HG03575 (cell line): Measurements from ENCODE around the gene HOXA5.

Experiments used
- ATAC-seq: cut with Tn5 transposase; IDR thresholded peaks from one replicate; pipeline ENCODE4 v1.9.1; 2021; ENCODE audit not compliant: unreplicated experiment, insufficient number of reproducible peaks, low FRiP score; ENCODE audit errors: extremely low read depth

HOXA5 gene

DNA sequence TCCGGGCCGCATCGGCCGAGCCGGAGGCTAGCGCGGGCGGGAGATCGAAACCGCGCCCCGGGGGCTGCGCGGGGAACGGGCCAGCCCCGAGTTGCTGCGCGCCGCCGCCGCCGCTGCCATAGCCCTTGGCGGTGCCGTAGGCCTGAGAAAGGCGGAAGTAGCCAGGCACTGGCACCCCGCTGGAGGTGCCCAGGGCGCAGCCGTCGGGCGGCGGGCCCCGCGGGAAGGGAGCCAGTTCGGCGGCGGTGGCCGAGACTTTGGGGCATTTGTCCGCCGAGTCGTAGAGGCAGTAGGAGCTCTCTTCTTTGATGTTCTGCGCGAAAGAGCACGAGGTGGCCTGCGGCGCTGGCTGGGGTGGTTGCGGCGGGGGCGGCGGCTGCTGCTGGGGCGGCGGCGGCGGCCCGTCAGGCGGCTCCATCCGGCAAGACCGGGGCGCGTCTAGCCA, 30.1 kb upstream of the HOXA5 start:
- no peak for ATAC-seq

DNA sequence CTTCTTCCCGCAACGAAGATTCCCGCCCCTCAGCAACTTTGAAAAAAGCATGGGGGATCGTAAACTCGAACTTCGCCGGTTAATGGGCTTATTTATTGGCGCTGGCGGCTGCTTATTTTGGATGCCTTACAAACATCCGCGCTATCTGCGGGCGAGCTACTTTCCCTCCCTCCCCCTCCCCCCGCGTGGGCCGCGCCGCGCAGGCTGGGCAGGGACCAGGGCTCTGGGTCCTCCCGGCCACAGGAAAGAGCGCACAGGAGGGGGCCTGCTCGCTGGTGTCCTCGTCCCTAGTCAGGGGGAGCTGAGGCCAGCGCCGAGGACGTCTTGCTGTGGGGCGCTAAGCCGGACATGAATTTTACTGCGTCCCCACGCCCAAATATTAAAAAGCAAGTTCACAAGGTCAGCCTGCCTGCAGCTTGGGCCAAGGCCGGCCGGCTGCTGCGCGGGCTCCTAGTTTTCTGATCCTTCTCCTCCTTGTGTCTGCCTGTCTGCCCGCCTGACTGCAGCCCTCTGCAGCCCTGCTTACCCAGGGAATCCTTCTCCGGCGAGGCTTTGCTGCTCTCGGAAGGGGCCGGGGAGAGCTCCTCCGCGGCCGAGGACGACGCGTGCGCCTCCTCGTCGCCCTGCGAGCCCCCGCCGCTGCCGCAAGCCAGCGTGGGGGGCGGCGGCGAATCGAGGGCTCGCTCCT, 29.5 kb upstream of the HOXA5 start:
- ATAC-seq = no peak

- ATAC-seq = no peak
These were observed 28.9 kb upstream of the HOXA5 start for GRCh38 chr7:27172315-27172774.

- no peak for ATAC-seq
These were observed 28.3 kb upstream of the HOXA5 start for GRCh38 chr7:27171637-27172314.

DNA sequence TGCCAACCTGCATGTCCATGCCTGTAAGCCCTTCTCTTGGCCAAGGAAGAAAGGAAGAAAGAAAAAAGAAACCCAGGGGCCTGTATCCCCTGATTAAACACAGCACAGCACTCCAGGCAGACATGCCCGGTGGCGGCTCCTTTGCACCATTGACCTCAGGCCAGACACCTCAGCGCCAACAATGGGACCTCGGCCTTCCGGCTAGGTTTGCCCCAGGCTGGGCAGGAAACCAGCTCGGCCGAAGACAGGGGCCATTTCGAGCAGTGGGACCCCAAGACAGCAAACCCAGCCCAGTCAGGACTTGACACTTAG, 27.8 kb upstream of the HOXA5 start:
- ATAC-seq = no peak

GRCh38 chr7:27170426-27171324, 27.2 kb upstream of the HOXA5 start:
- ATAC-seq = no peak

- ATAC-seq = no peak
These were observed 26.4 kb upstream of the HOXA5 start for GRCh38 chr7:27169658-27170425.

DNA sequence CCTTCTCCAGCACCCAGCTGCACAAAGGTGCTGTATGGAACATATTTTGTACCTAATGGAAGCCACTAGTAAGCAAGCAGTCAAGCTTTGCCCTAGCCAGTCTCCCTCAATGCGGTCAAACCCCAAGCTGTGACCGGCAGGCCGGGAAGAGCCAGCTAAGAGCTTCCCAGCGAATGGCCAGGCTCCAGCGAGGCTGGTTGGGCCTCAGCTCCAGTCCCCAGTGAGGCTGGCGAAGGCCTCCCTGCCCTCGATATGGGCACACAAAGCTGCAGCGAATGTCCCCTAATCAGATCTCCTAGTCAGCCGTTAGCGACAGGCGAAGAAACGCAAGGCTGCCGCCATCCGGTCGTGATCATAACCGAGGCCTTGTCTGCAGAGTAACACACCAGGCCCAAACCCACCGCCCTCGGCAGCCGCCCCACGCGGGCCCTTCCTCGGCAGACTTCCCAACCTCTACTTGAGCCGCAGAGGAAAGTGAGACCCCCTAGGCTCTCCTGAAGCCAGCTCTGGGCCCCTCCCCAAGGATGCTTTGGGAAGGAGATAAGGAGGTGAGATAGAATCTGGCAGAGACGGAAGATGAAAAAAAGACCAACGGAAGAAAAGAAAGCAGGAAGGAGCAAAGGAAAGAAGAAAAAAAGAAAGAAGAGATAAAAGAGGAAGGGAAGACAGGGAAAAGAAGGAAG, 24.9 kb upstream of the HOXA5 start:
- ATAC-seq = no peak

GRCh38 chr7:27167916-27168264, 24.4 kb upstream of the HOXA5 start:
- ATAC-seq = no peak

- no peak for ATAC-seq
These were observed 23.3 kb upstream of the HOXA5 start for GRCh38 chr7:27166531-27167505.

DNA sequence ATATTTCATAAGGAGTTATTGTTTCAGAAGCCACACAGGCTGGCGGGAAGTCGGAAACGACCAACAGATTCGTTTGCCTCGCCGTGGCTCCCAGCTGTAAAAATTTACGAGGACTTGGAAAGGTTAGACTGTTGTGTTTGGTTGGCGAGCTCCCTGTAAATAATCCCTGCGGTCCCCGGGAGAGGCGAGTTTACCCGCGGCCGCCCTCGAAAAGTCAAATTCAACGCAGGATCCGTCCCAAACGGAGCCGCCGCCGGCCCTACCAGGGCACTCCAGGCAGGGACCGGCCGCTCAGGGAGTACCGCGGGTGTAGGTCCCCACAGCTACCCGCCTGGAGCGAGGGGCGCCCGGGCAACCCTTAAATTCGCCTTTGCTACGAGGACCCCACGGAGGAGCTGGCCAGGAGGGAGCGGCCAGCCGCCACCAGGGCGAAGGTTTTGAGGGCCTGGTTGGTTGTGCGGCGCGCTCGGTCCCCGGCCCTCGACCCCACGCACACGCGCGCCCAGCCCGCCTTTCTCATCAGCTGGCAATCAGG, 22.6 kb upstream of the HOXA5 start:
- ATAC-seq = no peak

DNA sequence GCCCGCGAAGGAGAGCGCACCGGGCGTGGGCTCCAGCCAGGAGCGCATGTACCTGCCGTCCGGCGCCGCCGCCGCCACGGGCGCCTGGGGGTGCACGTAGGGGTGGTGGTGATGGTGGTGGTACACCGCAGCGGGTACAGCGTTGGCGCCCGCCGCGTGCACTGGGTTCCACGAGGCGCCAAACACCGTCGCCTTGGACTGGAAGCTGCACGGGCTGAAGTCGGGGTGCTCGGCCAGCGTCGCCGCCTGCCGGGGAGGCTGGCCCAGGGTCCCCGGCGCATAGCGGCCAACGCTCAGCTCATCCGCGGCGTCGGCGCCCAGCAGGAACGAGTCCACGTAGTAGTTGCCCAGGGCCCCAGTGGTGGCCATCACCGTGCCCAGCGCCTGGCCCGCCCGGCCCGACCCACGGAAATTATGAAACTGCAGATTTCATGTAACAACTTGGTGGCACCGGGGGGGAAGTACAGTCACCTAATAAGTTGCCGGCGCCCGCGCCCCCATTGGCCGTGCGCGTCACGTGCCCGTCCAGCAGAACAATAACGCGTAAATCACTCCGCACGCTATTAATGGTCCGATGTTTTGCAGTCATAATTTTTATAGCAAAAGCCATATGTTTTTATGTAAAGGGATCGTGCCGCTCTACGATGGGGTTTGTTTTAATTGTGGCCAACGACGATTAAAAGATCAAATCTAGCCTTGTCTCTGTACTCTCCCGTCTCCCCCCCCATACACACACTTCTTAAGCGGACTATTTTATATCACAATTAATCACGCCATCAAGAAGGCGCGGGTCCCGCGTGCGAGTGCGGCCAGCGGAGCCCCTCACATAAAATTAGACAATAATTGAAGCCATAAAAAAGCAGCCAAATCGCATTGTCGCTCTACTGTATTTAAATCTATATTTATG, 21.9 kb upstream of the HOXA5 start, which contains the start of gene HOXA9:
Gene HOXA9 (minus strand): TSS at position 449 of the 907 bp plus-strand sequence. CDS start 80 bp downstream, at position 369.
- ATAC-seq = no peak

GRCh38 chr7:27164367-27165088, 21.0 kb upstream of the HOXA5 start:
- no peak for ATAC-seq

DNA sequence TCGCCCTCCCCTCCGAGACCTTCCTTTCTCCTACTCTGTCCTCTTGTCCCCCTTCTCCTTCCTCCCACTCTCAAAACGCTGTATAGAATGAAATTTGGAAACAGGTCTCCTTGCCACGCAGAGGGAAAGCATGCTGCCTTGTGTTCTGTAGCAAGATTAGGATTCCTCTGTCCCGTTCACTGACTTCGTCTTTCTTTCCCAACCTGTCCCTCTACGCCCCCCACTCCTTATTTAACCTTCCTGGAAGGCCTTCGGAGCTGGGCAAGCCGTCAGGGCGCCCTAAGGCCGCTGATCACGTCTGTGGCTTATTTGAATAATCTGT, 20.5 kb upstream of the HOXA5 start:
- ATAC-seq = no peak

DNA sequence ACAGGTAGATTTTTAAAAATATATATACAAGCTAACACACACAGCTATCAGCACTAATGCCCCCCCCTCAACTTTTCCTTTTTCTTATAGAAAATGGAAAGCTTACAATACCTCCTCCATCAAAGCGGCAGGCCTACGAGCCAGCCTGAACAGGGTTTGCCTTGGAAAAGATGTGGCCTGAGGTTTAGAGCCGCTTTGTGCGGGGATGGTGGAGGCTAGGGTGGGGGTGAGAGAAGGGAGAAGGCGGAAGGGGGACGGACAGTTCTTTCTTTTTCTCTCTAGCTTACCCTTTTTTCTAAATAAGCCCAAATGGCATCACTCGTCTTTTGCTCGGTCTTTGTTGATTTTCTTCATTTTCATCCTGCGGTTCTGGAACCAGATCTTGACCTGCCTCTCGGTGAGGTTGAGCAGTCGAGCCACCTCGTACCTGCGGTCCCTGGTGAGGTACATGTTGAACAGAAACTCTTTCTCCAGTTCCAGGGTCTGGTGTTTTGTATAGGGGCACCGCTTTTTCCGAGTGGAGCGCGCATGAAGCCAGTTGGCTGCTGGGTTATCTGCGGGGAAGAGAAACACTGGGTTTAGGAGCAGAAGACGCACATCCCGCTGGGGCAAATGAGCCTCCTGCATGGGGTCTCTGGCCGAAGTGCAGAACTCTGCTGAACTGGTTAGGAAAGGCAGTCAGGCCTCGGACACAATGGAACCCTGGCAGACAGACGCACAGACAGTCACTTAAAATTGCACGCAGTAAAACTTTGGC, 20.0 kb upstream of the HOXA5 start:
- ATAC-seq = no peak
